ENCODE data around the gene OR14A16.

Gene OR14A16

DNA sequence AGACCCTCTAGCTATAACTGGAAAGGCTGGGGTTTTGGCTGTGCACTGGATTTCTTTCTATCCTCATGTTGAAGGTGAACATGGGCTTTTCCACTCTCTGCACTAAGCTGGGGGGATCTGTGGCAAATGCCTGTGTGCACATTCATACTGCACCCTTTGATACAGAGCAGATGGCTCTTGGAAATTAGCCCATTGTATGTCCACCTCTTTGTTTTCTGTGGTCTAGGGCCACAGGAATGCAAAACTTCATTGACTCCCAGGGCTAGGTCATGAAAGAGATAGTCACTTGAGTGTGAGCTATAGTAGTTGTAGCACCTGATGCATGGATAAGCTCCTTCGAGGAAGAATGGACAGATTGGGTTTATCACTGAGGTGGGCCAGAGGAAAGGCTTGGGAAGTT lies 5.7 kb upstream of the OR14A16 start:
- DNase-seq, result no peak
- no CpG with 5 or more reads among the region's 1 CpG for WGBS (ENCODE audit: extremely low coverage, insufficient coverage, insufficient read length)
- no peak overlapping the region for H4K91ac ChIP-seq (ENCODE audit: low read depth, low read length)

DNA sequence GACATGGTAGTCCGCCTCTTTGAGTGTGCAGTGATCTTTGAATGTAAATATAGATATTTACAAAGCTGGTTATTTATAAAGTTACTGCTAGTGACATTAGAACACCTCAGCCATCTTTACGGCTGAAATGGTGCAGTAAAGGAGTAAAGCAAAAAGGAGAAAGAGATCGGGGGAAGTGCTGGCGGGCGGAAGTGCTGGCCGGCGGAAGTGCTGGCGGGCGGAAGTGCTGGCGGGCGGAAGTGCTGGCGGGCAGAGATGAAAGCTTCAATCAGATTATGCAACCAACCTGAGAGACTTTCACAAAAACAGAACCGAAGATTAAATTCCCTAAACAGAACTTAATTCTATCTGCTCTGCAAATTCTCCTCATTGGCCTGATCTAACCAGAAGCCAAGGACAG lies 1.4 kb upstream of the OR14A16 start:
- Histone ChIP-seq H3K4me1 (ENCODE audit: control insufficient read depth in 1 of 2, insufficient read depth in 2 of 2, low read length in 2 of 2) (no peaks in the 10 kb centered on the region), H4K8ac (ENCODE audit: low read depth, low read length) (no peak overlapping the region), H3K36me3 (ENCODE audit: control insufficient read depth in 1 of 2, insufficient read depth in 2 of 2, low read length in 2 of 2) (no peaks in the 10 kb centered on the region), H2BK120ac (ENCODE audit: insufficient read depth, low read length, poor library complexity) (no peak overlapping the region), H4K91ac (ENCODE audit: low read depth, low read length) (no peak overlapping the region), H3K14ac (ENCODE audit: low read length) (no peak overlapping the region), H3K18ac (ENCODE audit: low read length) (no peak overlapping the region), H3K4ac (ENCODE audit: low read depth, low read length) (no peak overlapping the region), H2BK12ac (ENCODE audit: low read length) (no peak overlapping the region), H4K12ac (ENCODE audit: low read depth, low read length) (no peak overlapping the region), H3K79me2 (ENCODE audit: control insufficient read depth, insufficient read depth, low read length, poor library complexity) (no peaks in the 10 kb centered on the region), H2AK5ac (ENCODE audit: low read length) (no peak overlapping the region), H3K27me3 (ENCODE audit: insufficient read depth, low read length) (no peaks in the 10 kb centered on the region), H3K4me3 (ENCODE audit: low read depth, low read length) (no peak overlapping the region), H3K9ac (ENCODE audit: low read length) (no peak overlapping the region), H3K23ac (ENCODE audit: low read length) (no peak overlapping the region), H3K9me3 (ENCODE audit: insufficient read depth, low read depth, low read length) (no peaks in the 10 kb centered on the region), H3K27ac (ENCODE audit: low read depth, low read length) (no peak overlapping the region), H2AFZ (ENCODE audit: insufficient read depth, low read length, poor library complexity) (no peak overlapping the region), H2BK5ac (ENCODE audit: low read depth, low read length, poor library complexity) (no peak overlapping the region), H3K4me2 (ENCODE audit: low read length) (no peak overlapping the region), H3K79me1 (ENCODE audit: low read length) (no peaks in the 10 kb centered on the region)
- DNase-seq, result no peak
- no CpG with 5 or more reads among the region's 13 CpGs for WGBS (ENCODE audit: extremely low coverage, insufficient coverage, insufficient read length)

More for the DNA sequence above, 5.7 kb upstream of the OR14A16 start:
- Histone ChIP-seq H2BK12ac (ENCODE audit: low read length) (no peak overlapping the region), H3K4me2 (ENCODE audit: low read length) (no peak overlapping the region), H2AK5ac (ENCODE audit: low read length) (no peak overlapping the region), H3K27me3 (ENCODE audit: insufficient read depth, low read length) (no peaks in the 10 kb centered on the region), H2AFZ (ENCODE audit: insufficient read depth, low read length, poor library complexity) (no peak overlapping the region), H3K27ac (ENCODE audit: low read depth, low read length) (no peak overlapping the region), H2BK120ac (ENCODE audit: insufficient read depth, low read length, poor library complexity) (no peak overlapping the region), H3K4me1 (ENCODE audit: control insufficient read depth in 1 of 2, insufficient read depth in 2 of 2, low read length in 2 of 2) (no peaks in the 10 kb centered on the region), H3K79me1 (ENCODE audit: low read length) (no peaks in the 10 kb centered on the region), H3K9me3 (ENCODE audit: insufficient read depth, low read depth, low read length) (no peaks in the 10 kb centered on the region), H3K14ac (ENCODE audit: low read length) (no peak overlapping the region), H3K79me2 (ENCODE audit: control insufficient read depth, insufficient read depth, low read length, poor library complexity) (no peaks in the 10 kb centered on the region), H4K8ac (ENCODE audit: low read depth, low read length) (no peak overlapping the region), H3K4ac (ENCODE audit: low read depth, low read length) (no peak overlapping the region), H3K18ac (ENCODE audit: low read length) (no peak overlapping the region), H3K4me3 (ENCODE audit: low read depth, low read length) (no peak overlapping the region), H3K36me3 (ENCODE audit: control insufficient read depth in 1 of 2, insufficient read depth in 2 of 2, low read length in 2 of 2) (no peaks in the 10 kb centered on the region), H4K12ac (ENCODE audit: low read depth, low read length) (no peak overlapping the region), H3K23ac (ENCODE audit: low read length) (no peak overlapping the region), H3K9ac (ENCODE audit: low read length) (no peak overlapping the region), H2BK5ac (ENCODE audit: low read depth, low read length, poor library complexity) (no peak overlapping the region)

DNA sequence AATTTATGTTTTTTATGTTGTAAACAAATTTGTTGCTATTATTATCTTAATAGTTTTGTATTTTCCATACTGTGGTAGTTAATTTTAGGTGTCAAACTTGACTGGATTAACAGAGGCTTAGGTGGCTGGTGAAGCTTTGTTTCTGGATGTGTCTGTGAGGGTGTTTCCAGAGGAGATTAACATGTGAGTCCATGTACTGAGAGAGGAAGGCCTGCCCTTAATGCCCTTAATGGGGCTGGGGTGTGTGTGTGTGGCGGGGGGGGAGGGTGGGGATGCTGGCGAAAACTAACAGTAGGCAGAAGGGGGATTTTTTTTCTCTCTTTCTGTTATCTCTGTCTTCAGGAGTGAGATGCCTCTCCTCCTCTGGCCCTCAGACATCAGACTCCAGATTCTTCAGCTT lies 1.9 kb downstream of the OR14A16 start:
- Histone ChIP-seq H2BK120ac (ENCODE audit: insufficient read depth, low read length, poor library complexity) (no peak overlapping the region), H2BK5ac (ENCODE audit: low read depth, low read length, poor library complexity) (no peak overlapping the region), H3K9me3 (ENCODE audit: insufficient read depth, low read depth, low read length) (no peaks in the 10 kb centered on the region), H3K4me2 (ENCODE audit: low read length) (no peak overlapping the region), H3K9ac (ENCODE audit: low read length) (no peak overlapping the region), H4K12ac (ENCODE audit: low read depth, low read length) (no peak overlapping the region), H3K36me3 (ENCODE audit: control insufficient read depth in 1 of 2, insufficient read depth in 2 of 2, low read length in 2 of 2) (no peaks in the 10 kb centered on the region), H3K4me1 (ENCODE audit: control insufficient read depth in 1 of 2, insufficient read depth in 2 of 2, low read length in 2 of 2) (no peaks in the 10 kb centered on the region), H4K8ac (ENCODE audit: low read depth, low read length) (no peak overlapping the region), H2AFZ (ENCODE audit: insufficient read depth, low read length, poor library complexity) (no peak overlapping the region), H4K91ac (ENCODE audit: low read depth, low read length) (no peak overlapping the region), H3K14ac (ENCODE audit: low read length) (no peak overlapping the region), H3K27me3 (ENCODE audit: insufficient read depth, low read length) (no peaks in the 10 kb centered on the region), H3K4me3 (ENCODE audit: low read depth, low read length) (no peak overlapping the region), H3K4ac (ENCODE audit: low read depth, low read length) (no peak overlapping the region), H3K27ac (ENCODE audit: low read depth, low read length) (no peak overlapping the region), H3K18ac (ENCODE audit: low read length) (no peak overlapping the region), H3K79me1 (ENCODE audit: low read length) (no peaks in the 10 kb centered on the region), H3K79me2 (ENCODE audit: control insufficient read depth, insufficient read depth, low read length, poor library complexity) (no peaks in the 10 kb centered on the region), H2BK12ac (ENCODE audit: low read length) (no peak overlapping the region), H3K23ac (ENCODE audit: low read length) (no peak overlapping the region), H2AK5ac (ENCODE audit: low read length) (no peak overlapping the region)
- DNase-seq, result no peak
- WGBS (ENCODE audit: extremely low coverage, insufficient coverage, insufficient read length), result no CpG with 5 or more reads among the region's 2 CpGs

DNA sequence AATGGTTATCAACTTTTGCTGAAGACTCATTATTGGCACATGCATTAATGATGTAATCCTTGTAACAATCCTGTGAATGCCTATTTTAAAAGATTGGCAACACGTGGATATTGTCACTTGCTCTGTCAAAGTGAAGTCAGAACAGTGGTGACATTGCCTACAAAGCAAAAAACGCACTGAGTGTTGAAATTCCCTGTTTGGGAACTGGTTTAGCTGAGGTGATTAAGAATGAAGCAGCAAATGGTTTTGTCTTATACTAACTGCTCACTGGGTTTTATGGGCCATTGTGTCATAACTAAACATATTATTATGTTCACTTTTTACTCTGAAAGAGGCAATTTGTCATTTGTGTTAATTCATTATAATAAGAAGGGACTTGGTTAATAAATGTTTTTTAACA lies 11.3 kb downstream of the OR14A16 start:
- H3K36me3 ChIP-seq (ENCODE audit: control insufficient read depth in 1 of 2, insufficient read depth in 2 of 2, low read length in 2 of 2), result no peaks in the 10 kb centered on the region
- H3K23ac ChIP-seq (ENCODE audit: low read length), result no peak overlapping the region
- no peak overlapping the region for H2AK5ac ChIP-seq (ENCODE audit: low read length)
- no peak overlapping the region for H2AFZ ChIP-seq (ENCODE audit: insufficient read depth, low read length, poor library complexity)
- no peak overlapping the region for H2BK5ac ChIP-seq (ENCODE audit: low read depth, low read length, poor library complexity)
- no peak overlapping the region for H3K4ac ChIP-seq (ENCODE audit: low read depth, low read length)
- no peak overlapping the region for H4K12ac ChIP-seq (ENCODE audit: low read depth, low read length)
- no peak overlapping the region for H3K14ac ChIP-seq (ENCODE audit: low read length)
- no peak overlapping the region for H3K27ac ChIP-seq (ENCODE audit: low read depth, low read length)
- no peaks in the 10 kb centered on the region for H3K79me1 ChIP-seq (ENCODE audit: low read length)
- H2BK120ac ChIP-seq (ENCODE audit: insufficient read depth, low read length, poor library complexity), result no peak overlapping the region
- no peak overlapping the region for H3K18ac ChIP-seq (ENCODE audit: low read length)
- no CpG with 5 or more reads among the region's 2 CpGs for WGBS (ENCODE audit: extremely low coverage, insufficient coverage, insufficient read length)
- no peaks in the 10 kb centered on the region for H3K27me3 ChIP-seq (ENCODE audit: insufficient read depth, low read length)
- no peak overlapping the region for H3K9ac ChIP-seq (ENCODE audit: low read length)
- H3K9me3 ChIP-seq (ENCODE audit: insufficient read depth, low read depth, low read length), result no peaks in the 10 kb centered on the region
- no peak overlapping the region for H3K4me2 ChIP-seq (ENCODE audit: low read length)
- no peaks in the 10 kb centered on the region for H3K4me1 ChIP-seq (ENCODE audit: control insufficient read depth in 1 of 2, insufficient read depth in 2 of 2, low read length in 2 of 2)
- no peak overlapping the region for H3K4me3 ChIP-seq (ENCODE audit: low read depth, low read length)
- H2BK12ac ChIP-seq (ENCODE audit: low read length), result no peak overlapping the region
- H4K8ac ChIP-seq (ENCODE audit: low read depth, low read length), result no peak overlapping the region
- no peak overlapping the region for H4K91ac ChIP-seq (ENCODE audit: low read depth, low read length)
- H3K79me2 ChIP-seq (ENCODE audit: control insufficient read depth, insufficient read depth, low read length, poor library complexity), result no peaks in the 10 kb centered on the region
- no peak for DNase-seq
